Activated CD8-positive, alpha-beta memory T cell treated with anti-CD3 and anti-CD28 coated beads, Interleukin-2, amount 50 U/mL, for 48 hours (primary cell): Measurements from ENCODE around the gene HOXA5.

Experiments
- DNase-seq: peaks from one replicate; pipeline ENCODE4 v3.0.0-alpha.2; 2020

Gene HOXA5

DNA sequence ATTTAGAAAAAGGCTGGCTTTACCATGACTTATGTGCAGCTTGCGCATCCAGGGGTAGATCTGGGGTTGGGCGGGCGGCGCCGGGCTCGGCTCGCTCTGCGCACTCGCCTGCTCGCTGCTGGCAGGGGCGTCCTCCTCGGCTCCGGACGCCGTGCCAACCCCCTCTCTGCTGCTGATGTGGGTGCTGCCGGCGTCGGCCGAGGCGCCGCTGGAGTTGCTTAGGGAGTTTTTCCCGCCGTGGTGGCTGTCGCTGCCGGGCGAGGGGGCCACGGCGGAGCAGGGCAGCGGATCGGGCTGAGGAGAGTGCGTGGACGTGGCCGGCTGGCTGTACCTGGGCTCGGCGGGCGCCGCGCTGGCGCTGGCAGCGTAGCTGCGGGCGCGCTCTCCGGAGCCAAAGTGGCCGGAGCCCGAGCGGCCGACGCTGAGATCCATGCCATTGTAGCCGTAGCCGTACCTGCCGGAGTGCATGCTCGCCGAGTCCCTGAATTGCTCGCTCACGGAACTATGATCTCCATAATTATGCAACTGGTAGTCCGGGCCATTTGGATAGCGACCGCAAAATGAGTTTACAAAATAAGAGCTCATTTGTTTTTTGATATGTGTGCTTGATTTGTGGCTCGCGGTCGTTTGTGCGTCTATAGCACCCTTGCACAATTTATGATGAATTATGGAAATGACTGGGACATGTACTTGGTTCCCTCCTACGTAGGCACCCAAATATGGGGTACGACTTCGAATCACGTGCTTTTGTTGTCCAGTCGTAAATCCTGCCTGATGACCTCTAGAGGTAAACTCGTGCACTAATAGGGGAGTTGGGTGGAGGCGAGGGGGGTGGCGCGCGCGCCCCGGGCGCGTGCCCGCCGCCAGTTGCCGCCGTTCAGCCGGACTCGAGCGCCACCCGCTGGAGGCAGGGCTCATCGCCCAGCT, at the start of gene HOXA5:
HOXA5 (minus strand) TSS at position 659 of the 927 bp plus-strand sequence; CDS start at position 585, 74 bp downstream.
- DNase-seq = no peak

DNA sequence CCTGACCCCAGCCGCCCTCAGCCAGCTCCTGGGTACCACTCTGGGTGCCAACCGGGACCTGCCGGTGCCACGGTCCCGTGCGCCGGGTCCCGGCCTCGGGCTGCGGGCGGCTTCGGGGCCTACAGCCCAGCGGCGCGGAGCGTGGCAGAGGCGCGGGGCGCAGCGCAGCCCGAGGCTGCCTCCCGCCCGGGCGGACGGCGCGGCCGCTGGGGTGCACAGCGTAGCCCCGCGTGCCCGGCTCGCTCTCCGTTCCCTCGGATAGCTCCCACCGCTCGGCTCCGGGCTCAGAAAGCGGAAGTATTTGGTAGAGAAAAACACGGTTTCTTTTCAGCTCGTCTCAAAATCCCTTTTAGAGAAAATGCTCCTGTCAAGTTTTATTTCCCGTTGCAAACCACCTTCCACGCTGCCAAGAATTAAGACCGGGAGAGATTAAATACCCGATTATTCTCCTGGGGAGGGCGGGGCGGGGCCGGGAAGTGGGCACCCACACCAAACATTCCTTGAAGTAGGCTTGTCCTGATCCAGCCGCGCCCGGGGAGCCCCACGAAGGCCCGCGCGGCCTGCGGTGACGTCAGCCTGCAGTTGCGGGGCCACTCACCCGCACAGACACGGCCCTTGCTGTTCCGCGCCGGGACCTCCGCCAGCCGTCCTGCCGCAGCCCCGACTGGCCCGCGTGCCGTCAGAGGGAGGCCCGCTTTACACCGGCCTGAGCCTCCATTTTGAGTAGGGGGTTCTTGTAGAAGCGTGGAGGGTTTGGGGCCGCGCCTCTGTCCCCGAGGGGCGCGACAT, 49.3 kb upstream of the HOXA5 start:
- DNase-seq = peak; percentile 53

DNA sequence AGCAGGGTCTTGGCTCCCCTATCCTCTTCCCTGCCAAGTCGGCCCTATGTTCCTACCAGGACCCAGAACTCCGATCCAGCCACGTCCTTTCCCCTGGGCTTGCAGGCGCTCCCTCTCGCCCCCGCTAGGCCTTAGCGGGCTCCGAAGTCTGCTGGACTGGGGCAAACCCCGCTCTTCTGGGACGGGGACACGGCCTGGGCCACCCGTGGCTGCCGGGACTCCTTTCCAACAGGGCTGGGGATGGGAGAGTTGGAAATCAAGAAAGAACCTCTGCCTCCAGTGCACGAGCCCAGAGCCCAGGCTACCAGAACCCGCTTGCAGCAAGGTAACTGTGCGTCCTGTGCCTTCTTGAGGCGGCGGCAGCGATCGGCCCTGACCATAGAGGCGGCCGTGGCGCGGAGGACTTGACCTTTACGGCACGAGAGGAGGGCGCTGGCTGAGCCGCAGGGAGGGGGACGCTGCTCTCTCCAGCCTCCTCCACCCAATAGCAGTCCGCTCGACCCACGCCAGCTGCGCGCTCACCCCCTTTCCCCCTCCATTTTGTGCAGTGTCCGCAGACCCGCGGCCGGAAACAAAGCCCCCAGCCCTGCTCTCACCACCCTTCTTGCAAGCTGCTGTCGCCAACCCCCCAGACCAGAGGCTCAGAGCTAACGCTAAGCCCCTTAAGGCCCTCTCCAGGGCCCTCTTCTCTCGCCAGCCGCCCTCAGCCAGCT, 48.5 kb upstream of the HOXA5 start:
- DNase-seq = peak; percentile 57

DNA sequence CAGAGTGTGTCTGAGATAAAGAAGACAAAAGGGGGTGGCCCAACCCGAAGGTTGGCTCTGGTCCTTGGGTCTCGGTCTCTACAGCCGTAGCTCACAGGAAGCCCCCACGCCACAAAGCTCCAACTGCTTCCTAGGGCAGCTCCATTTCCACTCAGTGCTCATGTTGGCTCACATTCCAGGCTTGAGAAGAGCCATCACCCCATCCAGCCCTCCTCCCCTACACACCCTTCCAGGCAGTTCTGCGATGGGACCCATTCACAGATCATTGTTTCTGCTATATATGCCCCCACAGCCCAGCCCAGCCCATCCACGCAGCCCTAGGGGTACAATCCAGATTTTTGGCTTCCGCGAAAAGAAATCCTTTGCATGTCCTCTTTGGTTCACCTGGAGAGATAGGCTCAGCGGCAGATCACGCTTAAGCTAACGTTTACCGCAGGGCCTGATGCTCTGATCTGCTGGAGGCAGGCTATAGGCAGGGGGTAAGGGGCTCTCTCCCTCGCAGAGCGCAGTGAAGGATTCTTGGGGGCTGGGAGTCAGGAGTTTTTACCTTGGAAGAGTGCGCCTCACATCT, 47.8 kb upstream of the HOXA5 start:
- DNase-seq = peak; percentile 46

DNA sequence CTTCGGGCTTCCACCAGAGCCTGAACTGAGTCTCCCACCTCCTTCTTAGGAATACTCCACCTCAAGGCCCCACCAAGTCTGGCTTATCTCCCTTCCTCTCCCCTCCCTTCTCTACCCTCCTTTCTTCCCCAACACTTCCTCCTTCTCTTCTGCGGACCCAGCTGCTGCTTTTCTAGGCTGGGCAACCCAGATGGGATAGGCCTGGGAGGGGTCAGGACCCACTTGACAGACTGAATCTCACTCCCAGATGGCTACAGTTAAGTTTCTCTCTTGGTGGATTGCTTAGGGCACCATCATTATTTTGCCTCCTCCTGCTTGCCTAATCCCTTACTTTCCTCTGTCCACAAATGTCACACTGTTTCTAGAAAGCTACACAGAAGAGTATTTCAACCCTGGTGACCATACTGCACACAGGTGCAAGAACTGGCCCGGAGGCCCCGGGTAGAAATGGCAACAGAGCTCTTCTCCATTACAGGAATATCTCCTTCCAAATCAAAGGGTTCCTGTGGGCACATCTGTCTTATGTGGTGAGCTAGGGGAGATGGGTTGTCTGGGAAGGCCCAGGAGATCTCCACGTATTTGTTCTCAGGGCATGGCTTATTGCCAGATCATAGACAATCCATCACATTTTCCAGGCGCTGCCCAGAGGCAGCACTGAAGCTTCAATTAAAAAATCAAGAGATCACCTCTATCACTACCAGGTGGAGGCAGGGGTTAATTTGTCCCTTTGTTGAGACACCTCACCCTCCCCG, 46.7 kb upstream of the HOXA5 start:
- peak; percentile 39 for DNase-seq

DNA sequence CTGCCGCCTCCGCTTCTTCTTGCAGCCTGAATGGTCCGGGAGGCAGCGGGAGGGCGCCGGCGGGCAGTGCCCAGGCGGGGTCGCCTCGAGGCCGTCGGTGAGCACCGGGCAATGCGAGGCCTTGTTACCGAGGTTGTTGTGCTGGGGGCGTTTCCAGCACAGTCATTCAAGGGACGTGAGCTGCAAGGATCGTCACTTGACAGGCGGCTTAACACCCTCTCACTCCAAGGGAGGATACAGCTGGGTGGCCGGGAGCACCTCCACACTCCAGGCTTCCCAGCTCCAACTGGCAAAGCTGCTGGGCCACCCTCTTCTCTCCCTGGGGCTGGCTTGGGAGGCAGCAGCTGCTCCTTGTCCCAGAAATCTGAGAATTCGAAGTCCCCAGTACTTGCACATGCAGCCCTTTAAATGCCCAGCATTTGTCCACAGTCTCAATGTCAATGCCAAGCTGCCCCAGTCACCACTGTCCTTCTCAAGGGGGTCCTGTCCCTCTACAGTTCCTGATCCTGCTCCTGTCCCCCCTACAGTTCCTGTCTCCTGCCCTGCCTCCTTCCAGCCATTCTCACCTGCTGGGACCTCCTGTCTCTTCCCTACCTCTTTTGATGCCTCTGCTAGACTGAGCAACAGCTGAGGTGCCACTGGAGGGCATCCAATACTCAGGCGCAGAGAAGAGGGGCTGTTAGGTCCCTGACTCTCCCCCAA, 46.0 kb upstream of the HOXA5 start:
- DNase-seq = peak; percentile 51

DNA sequence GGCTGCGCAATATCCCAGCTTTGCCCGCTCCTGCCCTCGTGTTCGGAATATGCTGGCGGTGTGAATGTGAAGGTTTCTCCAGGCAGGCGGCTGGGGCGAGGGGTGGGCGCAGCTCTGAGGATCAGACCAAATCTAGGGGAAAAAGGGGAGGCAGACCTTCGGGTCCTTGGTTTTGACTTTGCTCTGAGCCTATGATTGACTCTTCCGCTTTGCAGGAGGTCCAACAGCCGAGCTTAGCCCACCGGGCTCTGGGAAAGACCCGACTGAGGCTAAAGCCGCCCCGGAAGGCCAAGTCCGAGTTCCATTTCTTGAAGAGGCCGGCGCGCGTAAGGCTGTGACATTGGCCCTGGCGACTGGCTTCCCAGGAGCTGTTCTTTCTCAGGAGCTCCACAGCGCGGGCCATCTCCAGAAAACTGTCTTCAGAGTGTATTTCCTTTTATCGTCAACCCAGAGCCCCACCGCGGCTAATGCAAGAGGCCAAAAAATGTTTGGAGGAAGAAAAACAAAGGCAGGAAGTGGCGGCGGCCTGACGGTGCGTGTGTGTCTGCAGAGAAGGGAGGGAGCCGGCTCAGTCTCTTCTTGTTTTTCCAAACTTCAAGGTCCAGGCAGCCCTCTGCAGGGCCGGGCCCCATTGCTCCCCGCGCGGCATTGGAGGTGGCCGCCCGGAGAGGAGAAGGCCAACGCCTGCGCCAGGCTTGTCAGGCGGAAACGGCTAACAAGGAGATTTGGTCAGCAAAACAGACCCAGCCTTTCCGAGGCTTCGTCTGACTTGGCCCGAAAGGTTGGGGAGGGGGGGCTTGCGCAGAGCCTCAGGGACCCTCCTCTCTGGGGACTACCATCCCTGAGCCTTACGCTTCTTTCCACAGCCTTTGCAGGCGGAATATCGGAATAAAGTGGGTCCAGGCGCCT, 45.2 kb upstream of the HOXA5 start:
- DNase-seq = peak; percentile 59

DNA sequence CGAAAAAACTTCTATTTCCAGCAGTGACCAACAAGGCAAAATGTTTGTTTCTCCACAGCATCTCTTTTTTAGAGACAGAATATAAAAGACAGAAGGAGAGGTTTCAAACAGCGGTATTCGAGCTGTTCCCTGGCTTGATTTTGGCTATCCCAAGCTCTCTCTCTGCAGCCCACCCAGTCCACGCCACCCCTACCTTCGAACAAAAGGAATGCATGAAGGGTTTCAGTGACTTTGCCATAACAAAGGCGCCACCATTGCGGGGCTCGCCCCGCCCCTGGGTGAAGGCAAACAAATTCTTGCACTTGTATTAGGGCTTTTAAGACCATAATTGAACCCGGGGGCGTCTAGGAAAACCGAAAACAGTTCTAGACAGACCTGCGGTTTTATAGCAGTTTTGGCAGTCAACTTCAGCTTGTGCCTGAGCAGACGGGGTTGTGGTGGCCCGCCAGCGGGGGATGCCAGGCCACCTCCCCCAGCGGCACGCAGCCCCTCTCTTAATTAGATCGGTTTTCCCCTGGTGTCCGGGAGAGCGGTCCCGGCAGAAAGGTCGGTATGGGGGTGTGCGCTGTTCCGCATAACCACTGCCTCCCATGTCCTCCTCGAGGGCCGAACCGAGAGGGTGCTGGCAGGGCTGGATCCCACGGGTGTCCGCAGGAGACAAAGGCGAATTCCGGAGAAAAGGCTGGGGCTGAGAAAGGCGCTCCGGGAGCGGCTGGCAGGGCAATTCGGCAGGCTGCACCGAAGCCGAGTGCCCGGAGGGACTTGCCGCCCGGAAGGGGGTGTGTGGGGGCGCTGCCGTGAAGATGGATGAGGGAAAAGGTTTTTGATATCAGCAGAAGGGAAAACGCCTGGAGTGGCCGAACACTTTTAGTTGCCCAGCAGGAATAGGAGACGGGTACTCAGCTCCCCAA, 44.2 kb upstream of the HOXA5 start:
- peak; percentile 55 for DNase-seq

DNA sequence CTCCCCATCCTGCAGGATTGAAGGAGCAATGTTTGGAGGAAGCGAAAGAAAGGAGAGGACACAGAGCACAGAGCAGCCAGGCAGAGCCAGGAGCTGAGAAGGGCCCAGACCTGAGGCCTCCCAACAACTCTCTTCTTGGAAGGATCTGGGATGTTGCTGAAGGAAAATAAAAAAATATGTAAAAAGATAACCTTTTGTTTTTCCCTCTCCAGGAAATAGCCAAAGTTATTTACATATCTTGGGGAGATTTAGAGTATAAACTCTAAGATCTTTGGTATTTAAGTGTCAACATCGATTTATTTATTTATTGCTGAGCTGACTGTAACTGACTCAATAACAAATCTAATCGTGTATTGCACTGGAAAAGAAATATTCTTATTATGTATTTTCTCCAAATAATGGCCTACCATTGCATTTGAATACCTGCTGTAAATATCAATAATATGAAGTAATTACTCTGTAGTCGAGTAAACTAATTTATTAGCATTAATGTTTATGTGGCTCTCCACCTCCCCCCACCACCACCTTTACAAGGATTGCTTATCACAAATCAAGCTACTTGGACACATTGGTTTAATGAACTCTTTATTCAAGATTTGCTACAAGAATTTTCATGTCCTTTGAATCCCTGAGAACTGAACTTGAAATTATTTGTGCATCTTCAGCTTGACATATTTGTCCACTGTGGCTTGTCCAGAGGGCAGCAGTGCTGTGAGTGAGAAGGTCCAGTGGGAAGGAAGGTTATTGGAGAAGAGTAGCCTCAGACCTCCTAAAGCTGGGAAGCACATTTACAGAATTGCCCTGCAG, 43.4 kb upstream of the HOXA5 start:
- DNase-seq = no peak

DNA sequence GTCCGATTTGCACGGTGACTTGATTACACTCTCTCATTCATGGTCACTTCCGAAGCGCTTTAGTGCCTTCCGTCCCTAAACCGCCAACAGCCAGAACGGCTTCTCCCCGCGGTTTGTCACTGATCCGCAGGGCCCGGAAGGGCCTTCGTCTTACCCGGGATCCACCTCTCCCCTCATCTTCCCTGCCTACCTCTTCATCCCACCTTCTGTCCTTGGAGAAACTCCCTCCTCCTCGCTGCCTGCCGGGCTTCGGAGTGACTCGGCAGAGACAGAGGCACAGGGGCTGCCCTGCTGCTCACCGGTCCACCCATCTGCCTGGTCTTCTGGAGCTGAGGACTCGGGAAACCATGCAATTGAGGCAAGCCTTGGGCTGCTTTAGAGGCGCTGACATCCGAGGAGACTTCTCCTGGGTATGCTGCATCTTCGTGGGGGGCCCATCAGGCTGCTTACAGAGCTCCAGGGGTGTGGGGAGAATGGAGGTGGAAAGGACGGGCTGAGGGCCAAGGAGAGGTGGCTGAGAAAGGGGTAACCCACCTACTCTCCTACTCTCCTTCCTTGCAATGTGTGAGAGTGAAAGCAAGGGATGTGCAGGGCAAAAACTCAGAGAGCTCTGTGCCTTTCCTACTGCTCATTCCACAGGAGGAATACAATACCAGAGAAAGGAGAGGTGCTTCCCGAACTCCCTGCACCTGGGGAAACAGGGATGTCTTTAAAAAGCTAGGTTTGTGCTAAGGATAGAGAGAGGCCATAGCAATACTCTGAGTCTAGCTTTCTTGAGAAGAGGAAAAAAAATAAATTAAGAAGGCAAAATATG, 42.6 kb upstream of the HOXA5 start:
- peak; percentile 54 for DNase-seq

DNA sequence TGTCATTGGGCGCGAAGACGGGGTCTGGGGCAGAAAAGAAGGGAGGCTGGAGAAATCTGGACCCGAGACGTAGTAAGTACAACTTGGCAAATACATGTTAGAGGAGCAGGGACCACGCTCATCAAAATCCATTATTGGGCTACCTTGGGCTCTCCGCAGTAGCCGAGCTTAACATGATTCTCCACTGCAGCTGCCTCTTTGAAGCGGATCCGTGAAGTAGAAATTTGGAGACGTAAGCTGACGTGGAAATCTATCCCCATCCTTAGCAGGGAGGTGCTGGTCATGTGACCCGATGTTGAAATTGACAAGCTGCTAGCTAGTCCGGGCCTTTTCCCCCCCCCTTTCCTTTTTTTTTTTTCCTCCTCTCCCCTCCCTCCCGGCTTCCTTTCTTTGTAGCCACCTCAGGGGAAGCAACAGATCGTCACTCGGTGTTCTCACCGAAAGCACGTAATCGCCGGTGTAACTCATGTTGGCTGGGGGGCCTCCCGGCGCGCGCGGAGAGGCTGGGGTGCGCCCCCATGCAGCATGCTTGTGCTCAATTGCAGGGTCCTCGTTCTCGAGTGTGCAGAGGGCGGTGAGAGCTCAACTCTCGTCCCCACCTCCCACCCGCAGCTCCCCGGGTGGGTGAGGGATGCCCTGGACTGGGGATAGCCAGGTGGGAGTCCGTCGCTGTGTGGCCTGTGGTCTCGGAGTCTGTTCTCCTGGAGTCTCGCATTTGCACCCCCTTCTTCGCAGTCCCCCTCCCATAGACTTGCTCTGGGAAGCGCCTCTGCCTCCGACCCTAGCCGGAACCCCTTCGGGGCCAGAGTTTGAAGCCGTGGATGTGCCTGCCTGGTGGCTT, 41.8 kb upstream of the HOXA5 start, which contains the start of gene HOXA11:
HOXA11 (minus strand) TSS at position 220 of the 841 bp plus-strand sequence; CDS start at position 132, 88 bp downstream.
- peak; percentile 55 for DNase-seq

DNA sequence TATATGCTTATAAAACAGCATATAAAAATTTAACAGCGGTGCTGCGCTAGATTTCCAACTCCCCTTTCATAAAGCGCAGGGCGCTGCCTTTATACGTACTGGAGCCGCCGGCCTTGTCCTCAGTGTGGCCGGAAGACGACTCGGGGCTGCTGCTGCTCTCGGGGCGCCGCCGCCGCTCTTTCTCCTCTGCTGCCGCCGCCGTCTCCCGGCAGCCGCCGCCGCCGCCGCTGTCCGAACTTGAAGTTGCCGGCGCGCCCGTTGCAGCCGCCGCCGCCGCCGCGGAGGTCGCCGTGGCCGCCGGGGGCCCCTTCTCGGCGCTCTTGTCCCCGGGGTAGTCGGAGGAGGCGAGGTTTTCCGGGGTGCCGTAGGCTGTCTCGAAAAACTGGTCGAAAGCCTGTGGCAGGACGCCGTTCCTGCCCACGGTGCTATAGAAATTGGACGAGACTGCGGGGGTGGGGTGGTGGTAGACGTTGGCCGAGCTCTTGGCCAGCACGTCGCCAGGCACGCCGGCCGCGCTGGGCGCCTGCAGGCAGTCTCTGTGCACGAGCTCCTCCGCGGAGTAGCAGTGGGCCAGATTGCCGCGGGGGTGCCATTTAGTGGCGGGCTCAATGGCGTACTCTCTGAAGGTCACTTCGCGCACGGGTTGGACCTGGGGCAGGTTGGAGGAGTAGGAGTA, 41.0 kb upstream of the HOXA5 start:
- DNase-seq = peak; percentile 74

DNA sequence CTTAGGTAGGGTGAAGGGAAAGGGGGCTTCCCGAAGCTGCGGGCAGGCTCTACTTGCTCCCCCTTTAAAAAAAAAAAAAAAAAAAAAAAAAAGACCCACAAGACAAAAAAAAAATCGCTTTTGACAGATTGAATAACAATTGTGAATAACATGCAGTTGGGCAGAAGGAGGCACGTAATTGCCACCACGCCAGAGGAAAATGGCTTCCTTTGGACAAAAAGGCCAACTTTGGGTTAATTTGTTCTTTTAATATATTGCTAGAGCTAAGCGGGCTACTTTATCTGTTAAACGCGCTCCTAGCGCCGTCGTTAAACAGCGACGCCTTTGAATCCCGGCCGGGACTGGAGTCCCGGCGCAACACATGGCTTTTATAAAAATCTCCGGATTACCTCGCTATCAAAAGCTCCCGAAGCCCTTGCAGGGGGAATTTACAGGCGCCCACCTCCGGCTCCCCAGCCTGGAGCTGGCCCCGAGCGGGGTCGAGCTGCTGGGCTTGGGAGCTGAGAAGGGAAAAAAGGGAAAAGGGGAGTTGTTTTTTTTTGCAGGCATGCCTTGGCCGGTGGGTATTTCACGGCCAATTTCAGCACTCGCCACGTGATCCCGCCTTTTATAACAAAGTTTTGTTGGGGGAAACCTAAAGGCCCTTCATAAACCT, 40.3 kb upstream of the HOXA5 start:
- DNase-seq = peak; percentile 56

DNA sequence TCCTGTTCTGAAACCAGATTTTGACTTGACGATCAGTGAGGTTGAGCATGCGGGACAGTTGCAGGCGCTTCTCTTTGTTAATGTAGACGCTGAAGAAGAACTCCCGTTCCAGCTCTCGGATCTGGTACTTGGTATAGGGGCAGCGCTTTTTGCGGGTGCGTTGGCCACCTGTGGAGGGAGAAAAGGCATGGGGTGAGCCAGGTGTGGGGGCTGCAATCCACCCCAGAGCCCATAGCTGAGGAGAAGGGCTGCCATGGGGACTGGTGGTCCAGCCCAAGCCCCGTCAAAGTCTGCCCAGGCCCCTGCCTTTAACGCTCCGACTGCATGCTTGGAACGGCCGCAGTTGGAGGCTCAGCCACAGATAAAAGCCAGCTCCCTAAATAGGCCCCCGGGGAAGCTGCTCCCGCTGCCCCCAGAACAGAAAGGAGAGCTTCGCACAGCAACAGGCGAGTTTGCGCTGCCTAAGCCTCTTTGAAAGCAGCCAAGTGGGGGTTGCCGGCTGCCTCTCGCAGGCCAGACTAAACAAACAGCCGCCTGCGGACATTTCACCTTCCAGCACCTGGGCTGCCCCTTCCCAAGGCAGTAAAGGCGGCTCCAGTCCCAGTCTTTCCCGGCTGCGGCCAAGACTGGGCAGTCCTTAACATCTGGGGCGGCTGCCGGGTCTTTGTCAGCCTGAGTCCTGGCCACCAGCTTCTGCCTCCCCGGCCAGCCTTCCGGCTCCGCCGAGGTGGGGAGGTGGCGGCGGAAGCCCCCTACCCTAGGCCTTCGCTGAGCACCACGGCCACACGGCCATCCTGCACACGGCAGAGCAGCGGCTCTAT, 39.6 kb upstream of the HOXA5 start:
- DNase-seq = peak; percentile 51
